ENCODE measurements around the gene DCDC2C. TPM values are rescaled to one million over a fixed set of nuclear protein-coding genes. Genes with fewer than 3 reads are reported as not detected.

Gene DCDC2C
- total and polyA plus RNA-seq, 2 experiments from 2014 or later: 0.45 TPM; not detected in 1

- H3K9me3 Mint-ChIP-seq: peaks cover 91% of the 10 kb centered on the region
- no peak for ATAC-seq
- no peak overlapping the region for H3K4me3 Mint-ChIP-seq
Observed at GRCh38 chr2:3742743-3743508, 39.6 kb downstream of the DCDC2C start.

More at GRCh38 chr2:3742743-3743508, 39.6 kb downstream of the DCDC2C start:
- no peaks in the 10 kb centered on the region for H3K9me2 ChIP-seq (ENCODE audit: insufficient read depth)
- no peak overlapping the region for H3K27ac Mint-ChIP-seq
- no peak overlapping the region for H3K4me3 ChIP-seq
- no peaks in the 10 kb centered on the region for H3K4me1 Mint-ChIP-seq
- H4K20me1 ChIP-seq (replicated peaks; ENCODE audit: insufficient read depth): no peaks in the 10 kb centered on the region
- TF ChIP-seq ZNF114 (CRISPR knock-in tag; IDR thresholded peaks at IDR 0.05) (no peak), EZH2 (IDR thresholded peaks at IDR 0.05; ENCODE audit: low read depth, unreplicated experiment) (no peak), NANOG (IDR thresholded peaks at IDR 0.05; ENCODE audit: borderline replicate concordance) (no peak), ZNF331 (CRISPR knock-in tag; IDR thresholded peaks at IDR 0.05; ENCODE audit: low read depth) (no peak), EZH2phosphoT487 (IDR thresholded peaks at IDR 0.05; ENCODE audit: unreplicated experiment) (no peak), CTCF (conservative IDR thresholded peaks at IDR 0.05; ENCODE audit: low read depth in 2 of 2) (no peak), JUNB (IDR thresholded peaks at IDR 0.05; ENCODE audit: unreplicated experiment) (no peak), ZNF462 (CRISPR knock-in tag; IDR thresholded peaks at IDR 0.05) (no peak), STAT1 (IDR thresholded peaks at IDR 0.05; ENCODE audit: unreplicated experiment) (no peak), ETS1 (IDR thresholded peaks at IDR 0.05) (no peak)
- no peak overlapping the region for H2AFZ ChIP-seq
- no peaks in the 10 kb centered on the region for H3K4me1 ChIP-seq (ENCODE audit: insufficient read depth)
- no peak overlapping the region for H3K4me2 ChIP-seq
- no peak for DNase-seq (ENCODE audit: low spot score)
- no peaks in the 10 kb centered on the region for H3F3A ChIP-seq (replicated peaks; ENCODE audit: low read depth)
- H3K27me3 Mint-ChIP-seq (ENCODE audit: insufficient read depth, low read depth, poor library complexity): peaks cover 6% of the 10 kb centered on the region
- peaks cover 23% of the 10 kb centered on the region for H3K36me3 Mint-ChIP-seq (ENCODE audit: low read depth)
- no peaks in the 10 kb centered on the region for H3K27me3 ChIP-seq (ENCODE audit: insufficient read depth)
- H3K27ac ChIP-seq (ENCODE audit: low read depth): no peak overlapping the region
- no peaks in the 10 kb centered on the region for H3K79me2 ChIP-seq (replicated peaks; ENCODE audit: insufficient read depth)
- no peaks in the 10 kb centered on the region; the same call in 1 of the 2 replicates for H3K36me3 ChIP-seq (ENCODE audit: insufficient read depth)

All from GM23338 (cell line).